WTC11 (cell line): Measurements from ENCODE around the gene CCL23. TPM values are rescaled to one million over a fixed set of nuclear protein-coding genes. Genes with fewer than 3 reads are reported as not detected.

Experiments used
- ATAC-seq: fragments of 200-7000 bp; cut with Tn5 transposase; 2 replicates; pipeline ENCODE4 v1.10.0; 2021; ENCODE audit warnings: mild to moderate bottlenecking, moderate library complexity
- CTCF ChIA-PET: fragments of 300-600 bp; sonication (Branson Sonifier 250); formaldehyde crosslinking; loops from one replicate; lab custom pipeline; 2021; ENCODE audit warnings: antibody characterized with exemption; lab: Charles Lee
- POLR2A ChIA-PET: fragments of 350-600 bp; sonication (Branson Sonifier 250); formaldehyde crosslinking; loops from one replicate; lab custom pipeline; 2021; ENCODE audit warnings: antibody characterized with exemption; lab: Charles Lee
- DNase-seq: peaks from one replicate; pipeline ENCODE4 v3.0.0; 2021; ENCODE audit warnings: low spot score
- H3K27ac Mint-ChIP-seq: 2 replicates; pipeline ENCODE4 v1.8.0; 2021; ENCODE audit warnings: mixed read lengths
- H3K27me3 Mint-ChIP-seq: 2 replicates; pipeline ENCODE4 v1.8.0; 2021; ENCODE audit warnings: low read depth, mild to moderate bottlenecking, moderate library complexity, mixed read lengths
- H3K36me3 Mint-ChIP-seq: 2 replicates; pipeline ENCODE4 v1.8.0; 2021; ENCODE audit warnings: mixed read lengths
- H3K4me1 Mint-ChIP-seq: 2 replicates; pipeline ENCODE4 v1.8.0; 2022; ENCODE audit warnings: mixed read lengths
- H3K4me3 Mint-ChIP-seq: 2 replicates; pipeline ENCODE4 v1.8.0; 2021; ENCODE audit warnings: mild to moderate bottlenecking, moderate library complexity, mixed read lengths
- H3K9me3 Mint-ChIP-seq: 2 replicates; pipeline ENCODE4 v1.8.0; 2021; ENCODE audit warnings: mixed read lengths
- CBFB ChIP-seq: sonication (generic); formaldehyde crosslinking; IDR thresholded peaks from 2 replicates; pipeline ENCODE4 v1.8.1; 2022; ENCODE audit warnings: mild to moderate bottlenecking, low read depth, missing genetic modification reagents
- CREB1 ChIP-seq: sonication (generic); formaldehyde crosslinking; IDR thresholded peaks from 2 replicates; pipeline ENCODE4 v1.8.0; 2023; ENCODE audit warnings: mild to moderate bottlenecking, missing genetic modification reagents
- CREM ChIP-seq: sonication (generic); formaldehyde crosslinking; IDR thresholded peaks from 2 replicates; pipeline ENCODE4 v1.8.1; 2022; ENCODE audit warnings: mild to moderate bottlenecking, missing genetic modification reagents, moderate library complexity
- E2F1 ChIP-seq: sonication (generic); formaldehyde crosslinking; IDR thresholded peaks from 2 replicates; pipeline ENCODE4 v1.8.0; 2022; ENCODE audit warnings: mild to moderate bottlenecking, missing genetic modification reagents
- ELF4 ChIP-seq: sonication (generic); formaldehyde crosslinking; IDR thresholded peaks from 2 replicates; pipeline ENCODE4 v1.8.1; 2022; ENCODE audit warnings: low read depth, mild to moderate bottlenecking, moderate library complexity, missing genetic modification reagents
- ERG ChIP-seq: fragments of 250-450 bp; sonication (Bioruptor Pico); IDR thresholded peaks from 2 replicates; pipeline ENCODE4 v1.8.0; 2021; ENCODE audit warnings: mild to moderate bottlenecking
- GTF2I ChIP-seq: fragments of 250-450 bp; sonication (Bioruptor Pico); conservative IDR thresholded peaks from 2 replicates; pipeline ENCODE4 v1.4.0; 2021; ENCODE audit warnings: mild to moderate bottlenecking
- IRF2 ChIP-seq: sonication (generic); formaldehyde crosslinking; IDR thresholded peaks from 2 replicates; pipeline ENCODE4 v1.8.0; 2022; ENCODE audit warnings: low read depth, missing genetic modification reagents, borderline replicate concordance
- JUN ChIP-seq: sonication (generic); formaldehyde crosslinking; IDR thresholded peaks from 2 replicates; pipeline ENCODE4 v1.8.0; 2023; ENCODE audit warnings: mild to moderate bottlenecking, missing genetic modification reagents
- NFATC4 ChIP-seq: fragments of 250-450 bp; sonication (Bioruptor Pico); IDR thresholded peaks from 2 replicates; pipeline ENCODE4 v1.9.0; 2021; ENCODE audit warnings: mild to moderate bottlenecking
- NFE2L1 ChIP-seq: sonication (generic); formaldehyde crosslinking; IDR thresholded peaks from 2 replicates; pipeline ENCODE4 v1.8.1; 2023; ENCODE audit warnings: missing genetic modification reagents
- NFYB ChIP-seq: sonication (generic); formaldehyde crosslinking; conservative IDR thresholded peaks from 2 replicates; pipeline ENCODE4 v1.8.0; 2022; ENCODE audit warnings: low read depth, missing genetic modification reagents
- NR1H2 ChIP-seq: sonication (generic); formaldehyde crosslinking; IDR thresholded peaks from 2 replicates; pipeline ENCODE4 v1.9.0; 2021; ENCODE audit warnings: mild to moderate bottlenecking, moderate library complexity, missing genetic modification reagents
- NR3C1 ChIP-seq: sonication (generic); formaldehyde crosslinking; conservative IDR thresholded peaks from 2 replicates; pipeline ENCODE4 v1.8.1; 2023; ENCODE audit warnings: low read depth, mild to moderate bottlenecking, missing genetic modification reagents
- OVOL2 ChIP-seq: fragments of 250-450 bp; sonication (Bioruptor Pico); IDR thresholded peaks from 2 replicates; pipeline ENCODE4 v1.9.0; 2021; ENCODE audit warnings: mild to moderate bottlenecking, borderline replicate concordance
- PRRX2 ChIP-seq: fragments of 250-450 bp; sonication (Bioruptor Pico); IDR thresholded peaks from 2 replicates; pipeline ENCODE4 v1.8.0; 2021; ENCODE audit warnings: mild to moderate bottlenecking
- RORB ChIP-seq: fragments of 250-450 bp; sonication (Bioruptor Pico); IDR thresholded peaks from 2 replicates; pipeline ENCODE4 v1.9.0; 2021; ENCODE audit warnings: mild to moderate bottlenecking
- STAT6 ChIP-seq: sonication (generic); formaldehyde crosslinking; conservative IDR thresholded peaks from 2 replicates; pipeline ENCODE4 v1.8.1; 2023; ENCODE audit warnings: mild to moderate bottlenecking, low read depth, missing genetic modification reagents, moderate library complexity
- TEAD1 ChIP-seq: sonication (generic); formaldehyde crosslinking; IDR thresholded peaks from 2 replicates; pipeline ENCODE4 v1.8.0; 2022; ENCODE audit warnings: mild to moderate bottlenecking, missing genetic modification reagents
- TEAD4 ChIP-seq: sonication (generic); formaldehyde crosslinking; IDR thresholded peaks from 2 replicates; pipeline ENCODE4 v1.8.0; 2022; ENCODE audit warnings: mild to moderate bottlenecking, missing genetic modification reagents
- TP53 ChIP-seq: sonication (generic); formaldehyde crosslinking; IDR thresholded peaks from 2 replicates; pipeline ENCODE4 v1.8.1; 2023; ENCODE audit warnings: mild to moderate bottlenecking, missing genetic modification reagents
- ZBTB21 ChIP-seq: sonication (generic); formaldehyde crosslinking; IDR thresholded peaks from 2 replicates; pipeline ENCODE4 v1.8.1; 2023; ENCODE audit warnings: mild to moderate bottlenecking, missing genetic modification reagents, borderline replicate concordance
- ZNF232 ChIP-seq: sonication (generic); formaldehyde crosslinking; IDR thresholded peaks from 2 replicates; pipeline ENCODE4 v1.8.0; 2022; ENCODE audit warnings: mild to moderate bottlenecking, missing genetic modification reagents
- ZNF263 ChIP-seq: sonication (generic); formaldehyde crosslinking; IDR thresholded peaks from 2 replicates; pipeline ENCODE4 v1.8.1; 2022; ENCODE audit warnings: low read depth, mild to moderate bottlenecking, moderate library complexity, missing genetic modification reagents
- ZNF423 ChIP-seq: fragments of 250-450 bp; sonication (Bioruptor Pico); IDR thresholded peaks from 2 replicates; pipeline ENCODE4 v2.1.2; 2022; ENCODE audit warnings: mild to moderate bottlenecking, moderate library complexity
- total RNA-seq: library from RNA; stranded (reverse); gene quantifications from 3 replicates; pipeline ENCODE4 v1.2.3, GENCODE V29; 2021
- TF ChIP-seq, protein P1 (sequence below): sonication (generic); formaldehyde crosslinking; IDR thresholded peaks from 2 replicates; pipeline ENCODE4 v1.8.1; 2022; ENCODE audit warnings: mild to moderate bottlenecking, missing genetic modification reagents, moderate library complexity, borderline replicate concordance
- TF ChIP-seq, protein P2 (sequence below): sonication (generic); formaldehyde crosslinking; IDR thresholded peaks from 2 replicates; pipeline ENCODE4 v1.8.0; 2023; ENCODE audit warnings: missing genetic modification reagents

The CCL23 gene
- total RNA-seq, 1 experiment from 2014 or later, result not detected

GRCh38 chr17:35968520-35969054, 49.2 kb downstream of the CCL23 start (continued):
- TF ChIP-seq NFATC4 (CRISPR knock-in tag), result no peak

DNA sequence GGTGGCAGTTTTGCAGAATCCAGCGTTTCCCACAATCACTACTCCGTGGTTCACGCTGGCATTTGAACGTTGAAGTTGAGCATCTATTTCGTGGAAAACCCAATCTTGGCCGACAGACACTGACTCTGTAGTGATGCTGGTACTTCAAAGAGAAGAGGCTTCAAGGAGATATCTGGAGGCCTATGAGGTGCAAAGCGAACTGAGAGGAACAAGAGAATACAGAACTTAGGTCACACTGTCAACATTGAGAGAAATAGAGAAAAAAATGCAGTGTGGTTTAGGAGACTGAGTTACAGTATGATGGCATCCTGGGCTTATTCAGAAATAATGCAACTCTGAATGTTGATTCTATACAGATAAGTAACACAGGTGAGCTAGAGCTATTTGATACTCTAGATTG, 52.5 kb downstream of the CCL23 start:
- H3K4me3 Mint-ChIP-seq, result no peak overlapping the region
- DNase-seq (no peak), ATAC-seq (no peak)
- no peaks in the 10 kb centered on the region for H3K36me3 Mint-ChIP-seq
- TF ChIP-seq ZNF423 (CRISPR knock-in tag), result no peak
- no peak for TF ChIP-seq ZNF232 (CRISPR knock-in tag)
- TF ChIP-seq NR3C1 (CRISPR knock-in tag), result no peak
- TF ChIP-seq, protein P1, sequence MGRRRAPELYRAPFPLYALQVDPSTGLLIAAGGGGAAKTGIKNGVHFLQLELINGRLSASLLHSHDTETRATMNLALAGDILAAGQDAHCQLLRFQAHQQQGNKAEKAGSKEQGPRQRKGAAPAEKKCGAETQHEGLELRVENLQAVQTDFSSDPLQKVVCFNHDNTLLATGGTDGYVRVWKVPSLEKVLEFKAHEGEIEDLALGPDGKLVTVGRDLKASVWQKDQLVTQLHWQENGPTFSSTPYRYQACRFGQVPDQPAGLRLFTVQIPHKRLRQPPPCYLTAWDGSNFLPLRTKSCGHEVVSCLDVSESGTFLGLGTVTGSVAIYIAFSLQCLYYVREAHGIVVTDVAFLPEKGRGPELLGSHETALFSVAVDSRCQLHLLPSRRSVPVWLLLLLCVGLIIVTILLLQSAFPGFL (CRISPR knock-in tag), result no peak
- no peak for TF ChIP-seq CBFB (CRISPR knock-in tag)
- TF ChIP-seq STAT6 (CRISPR knock-in tag), result no peak
- no peak for TF ChIP-seq PRRX2 (CRISPR knock-in tag)
- TF ChIP-seq JUN (CRISPR knock-in tag), result no peak
- no peak for TF ChIP-seq TEAD4 (CRISPR knock-in tag)
- TF ChIP-seq ZNF263 (CRISPR knock-in tag), result no peak
- TF ChIP-seq GTF2I, result no peak
- no peak for TF ChIP-seq NFE2L1 (CRISPR knock-in tag)
- TF ChIP-seq CREB1, result no peak
- no peak for TF ChIP-seq ZBTB21 (CRISPR knock-in tag)
- TF ChIP-seq NR1H2 (CRISPR knock-in tag), result no peak
- no peaks in the 10 kb centered on the region for H3K4me1 Mint-ChIP-seq
- 0 out of 2 replicates have a peak, but pooled peaks cover 3% of the 10 kb centered on the region for H3K27me3 Mint-ChIP-seq
- H3K27ac Mint-ChIP-seq, result no peak overlapping the region
- H3K9me3 Mint-ChIP-seq, result no peaks in the 10 kb centered on the region; the same call in 1 of the 2 replicates
- ChIA-PET POLR2A (no interaction called here), CTCF (interaction anchor here (1.4 to 1.5 kb wide), 2 partner anchors 11 to 107 kb away, joined by 5 to 6 read pairs; no protein-coding TSS in a partner anchor)

- ChIA-PET POLR2A (no interaction called here), CTCF (interaction anchor here (0.8 to 1.4 kb wide), 3 partner anchors 46 to 185 kb away, joined by 3 to 5 read pairs (median 3); no protein-coding TSS in a partner anchor)
- Mint-ChIP-seq H3K4me1 (no peaks in the 10 kb centered on the region), H3K36me3 (no peaks in the 10 kb centered on the region), H3K27me3 (0 out of 2 replicates have a peak, but pooled peaks cover 3% of the 10 kb centered on the region), H3K9me3 (no peaks in the 10 kb centered on the region; the same call in 1 of the 2 replicates), H3K27ac (no peak overlapping the region), H3K4me3 (no peak overlapping the region)
- no peak for ATAC-seq
- no peak for DNase-seq
- TF ChIP-seq E2F1 (CRISPR knock-in tag) (no peak), TEAD1 (CRISPR knock-in tag) (no peak), NR3C1 (CRISPR knock-in tag) (no peak), NFYB (no peak), OVOL2 (CRISPR knock-in tag) (no peak), RORB (CRISPR knock-in tag) (no peak), CREB1 (no peak), CREM (CRISPR knock-in tag) (no peak), ELF4 (no peak), IRF2 (CRISPR knock-in tag) (no peak), ERG (CRISPR knock-in tag) (no peak), TP53 (CRISPR knock-in tag) (no peak)
- TF ChIP-seq, protein P2, sequence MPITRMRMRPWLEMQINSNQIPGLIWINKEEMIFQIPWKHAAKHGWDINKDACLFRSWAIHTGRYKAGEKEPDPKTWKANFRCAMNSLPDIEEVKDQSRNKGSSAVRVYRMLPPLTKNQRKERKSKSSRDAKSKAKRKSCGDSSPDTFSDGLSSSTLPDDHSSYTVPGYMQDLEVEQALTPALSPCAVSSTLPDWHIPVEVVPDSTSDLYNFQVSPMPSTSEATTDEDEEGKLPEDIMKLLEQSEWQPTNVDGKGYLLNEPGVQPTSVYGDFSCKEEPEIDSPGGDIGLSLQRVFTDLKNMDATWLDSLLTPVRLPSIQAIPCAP (CRISPR knock-in tag), result no peak
These were observed 54.1 kb downstream of the CCL23 start for GRCh38 chr17:35963663-35964062.
